22Rv1 (cell line): ENCODE measurements around the gene GPC2.

Source experiments
- H3K27ac ChIP-seq: fragments of 450-650 bp; 2 replicates; pipeline ENCODE4 v1.5.1; 2017
- CTCF ChIP-seq: fragments of 450-650 bp; IDR thresholded peaks from 2 replicates; pipeline ENCODE4 v1.5.1; 2017; ENCODE audit warnings: mild to moderate bottlenecking
- ZFX ChIP-seq: fragments of 450-650 bp; IDR thresholded peaks from 2 replicates; pipeline ENCODE4 v1.6.1; 2017; ENCODE audit warnings: antibody characterized with exemption, borderline replicate concordance

The GPC2 gene

GRCh38 chr7:100167912-100168323 lies 9.3 kb downstream of the GPC2 start:
- no peak for TF ChIP-seq CTCF
- TF ChIP-seq ZFX = no peak
- peak overlapping the region; percentile 55; the same call in 1 of the 2 replicates for H3K27ac ChIP-seq

DNA sequence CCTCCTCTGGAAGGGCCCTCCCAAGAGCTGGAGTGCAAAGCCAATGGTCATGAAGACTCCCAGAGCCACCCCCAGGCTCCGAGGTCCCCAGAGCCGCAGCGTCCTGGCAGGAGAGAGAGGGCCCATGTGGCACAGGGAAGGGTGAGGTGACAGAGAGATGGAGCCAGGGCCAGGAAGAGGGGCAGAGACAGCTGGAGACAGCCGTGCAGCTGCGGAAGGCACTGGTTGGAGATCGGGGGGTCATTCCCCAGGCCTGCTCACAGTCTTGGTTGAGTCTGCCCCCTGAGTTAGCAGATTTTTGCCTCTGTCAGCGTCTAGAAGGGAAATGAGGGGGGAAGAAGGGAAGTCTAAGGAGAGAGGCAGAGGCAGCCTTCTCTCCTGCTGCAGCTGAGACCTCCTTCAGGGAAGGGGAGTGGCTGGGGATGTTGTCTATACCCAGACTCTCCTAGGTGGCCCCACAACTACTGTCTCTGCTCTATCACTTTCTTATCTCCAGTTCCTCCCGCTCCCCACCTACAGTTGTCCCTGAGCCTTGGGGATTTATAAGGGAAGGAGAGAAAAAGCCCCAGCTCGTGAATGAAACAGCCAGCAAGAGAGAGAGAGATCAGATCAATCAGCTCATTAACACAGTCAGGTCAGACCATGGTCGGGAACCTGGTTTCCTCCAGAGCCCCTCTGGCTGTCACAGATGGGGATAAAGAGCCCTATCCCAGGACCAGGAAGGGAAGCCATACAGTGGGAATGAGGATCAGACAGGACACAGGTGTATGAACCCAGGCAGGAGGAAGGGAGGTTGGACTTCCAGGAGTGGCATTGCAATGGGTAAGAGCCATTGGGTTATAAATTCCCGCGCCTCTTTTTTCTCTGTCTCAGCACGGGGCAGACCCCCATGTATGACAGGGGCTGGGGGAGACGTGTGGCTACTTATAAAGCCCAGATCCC lies 9.9 kb downstream of the GPC2 start:
- TF ChIP-seq CTCF = no peak
- no peak for TF ChIP-seq ZFX
- H3K27ac ChIP-seq = no peak overlapping the region

DNA sequence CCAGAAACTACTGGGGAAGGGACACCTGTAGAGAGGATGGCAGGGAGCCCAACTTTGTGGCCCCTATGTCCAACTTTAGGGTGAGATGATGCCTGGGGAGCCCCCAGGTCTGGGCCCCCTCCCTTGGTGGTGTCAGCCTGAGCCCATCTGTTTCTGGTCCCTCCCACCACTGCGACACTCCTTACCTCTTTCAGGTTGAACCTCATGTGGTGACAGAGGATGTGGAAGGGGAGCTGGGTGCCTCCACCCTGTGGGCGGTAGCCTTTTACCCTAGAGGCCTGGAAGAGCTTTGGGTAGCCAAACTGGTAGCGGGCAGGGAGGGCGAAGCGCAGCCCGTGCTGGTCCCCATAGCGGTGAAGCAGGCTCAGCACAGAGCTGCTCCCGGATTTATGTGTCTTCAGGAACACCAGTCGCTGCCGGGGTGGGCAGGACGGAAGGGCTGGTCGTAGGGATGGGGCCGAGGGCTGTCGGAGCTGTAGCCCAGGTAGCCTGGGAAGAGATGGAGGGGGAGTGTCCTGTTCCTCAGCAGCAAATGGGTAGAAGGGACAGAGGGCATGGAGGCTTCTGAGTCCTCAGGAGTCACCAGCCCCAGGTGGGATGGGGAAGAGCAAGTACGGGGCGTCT lies 10.8 kb downstream of the GPC2 start:
- TF ChIP-seq ZFX = no peak
- TF ChIP-seq CTCF = no peak
- H3K27ac ChIP-seq = no peak overlapping the region

DNA sequence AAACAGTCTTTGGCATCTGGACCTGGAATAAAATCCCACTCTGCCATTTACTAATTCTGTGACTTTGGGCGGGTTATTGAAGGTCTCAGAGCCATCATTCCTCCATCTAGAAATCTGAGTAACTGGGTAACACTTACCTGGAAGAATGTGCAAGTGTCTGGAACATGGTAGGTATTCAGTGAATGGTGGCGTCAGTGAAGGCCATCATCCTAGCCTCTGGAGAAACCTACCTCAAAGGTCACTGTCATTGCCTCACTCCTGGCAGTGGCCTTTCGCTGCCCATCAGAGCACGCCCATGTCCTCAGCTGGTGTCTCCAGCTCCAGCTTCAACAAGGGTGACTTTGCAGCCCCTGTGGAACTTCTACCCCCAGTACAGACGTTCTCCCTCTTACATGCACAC lies 13.3 kb downstream of the GPC2 start:
- peak overlapping the region; percentile 64; the same call in 1 of the 2 replicates for H3K27ac ChIP-seq
- TF ChIP-seq CTCF = no peak
- no peak for TF ChIP-seq ZFX

- H3K27ac ChIP-seq = peak overlapping the region; percentile 64
- TF ChIP-seq ZFX (no peak), CTCF (no peak)
Measured at GRCh38 chr7:100163006-100163531, 14.1 kb downstream of the GPC2 start.

- 0 out of 2 replicates have a peak overlapping the region, but pooled peaks have one; percentile 91 for H3K27ac ChIP-seq
- TF ChIP-seq CTCF (no peak), ZFX (no peak)
Measured at GRCh38 chr7:100160067-100160466, 17.1 kb downstream of the GPC2 start.
